ENCODE measurements around the gene DNAJB6.
A peak's percentile ranks its signal among the peaks of the same experiment; 100 is the strongest.

DNAJB6 gene

GRCh38 chr7:157429001-157429679, 92.3 kb downstream of the DNAJB6 start:
- DNase-seq (ENCODE audit: low read depth), result no peak

- no peak for DNase-seq (ENCODE audit: low read depth)
Observed at GRCh38 chr7:157429680-157430224, 92.9 kb downstream of the DNAJB6 start.

GRCh38 chr7:157430721-157431120, 93.9 kb downstream of the DNAJB6 start:
- no peak for DNase-seq (ENCODE audit: low read depth)

DNA sequence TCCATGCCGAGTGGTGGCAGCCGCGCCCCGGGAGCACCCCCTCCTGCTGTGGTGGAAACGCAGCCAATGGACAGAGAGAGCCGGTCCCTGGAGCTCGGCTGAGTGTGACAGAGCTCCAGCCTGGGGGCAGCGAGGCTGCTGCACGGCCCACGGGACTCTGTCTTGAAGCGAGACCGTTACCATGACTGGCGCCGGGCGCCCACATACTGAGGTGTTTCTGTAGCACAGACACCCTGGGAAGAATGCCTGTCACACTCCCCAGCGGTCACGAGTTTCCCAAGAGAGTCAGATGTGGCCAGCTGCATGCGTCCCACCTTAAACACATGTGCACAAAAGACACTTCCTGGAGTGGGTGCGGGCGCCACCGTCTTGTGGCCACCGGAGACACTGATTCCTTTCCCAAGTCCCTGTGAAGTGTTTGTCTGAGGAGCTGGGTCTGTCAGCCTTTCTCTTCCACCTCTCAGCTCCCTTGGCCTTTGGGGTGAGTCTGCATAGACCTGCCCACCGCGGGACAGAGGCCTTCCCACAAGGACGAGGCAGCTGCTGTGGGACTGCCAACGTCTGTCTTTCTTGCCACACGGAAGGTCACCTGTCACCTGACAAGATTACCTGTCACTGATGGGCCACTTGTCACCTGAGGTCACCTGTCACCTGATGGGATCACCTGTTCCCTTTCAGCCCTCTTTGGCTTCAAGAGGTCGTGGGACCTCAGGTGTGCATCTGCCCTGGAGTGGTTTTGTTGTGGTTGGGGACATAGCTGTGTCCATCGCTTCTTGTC, 94.6 kb downstream of the DNAJB6 start:
- DNase-seq (ENCODE audit: low read depth), result no peak

- DNase-seq (ENCODE audit: low read depth), result no peak
Observed at GRCh38 chr7:157431951-157432540, 95.2 kb downstream of the DNAJB6 start.

- no peak for DNase-seq (ENCODE audit: low read depth)
Observed at GRCh38 chr7:157432541-157432956, 95.7 kb downstream of the DNAJB6 start.

GRCh38 chr7:157432957-157433576, 96.3 kb downstream of the DNAJB6 start:
- DNase-seq (ENCODE audit: low read depth), result peak; percentile 41

DNA sequence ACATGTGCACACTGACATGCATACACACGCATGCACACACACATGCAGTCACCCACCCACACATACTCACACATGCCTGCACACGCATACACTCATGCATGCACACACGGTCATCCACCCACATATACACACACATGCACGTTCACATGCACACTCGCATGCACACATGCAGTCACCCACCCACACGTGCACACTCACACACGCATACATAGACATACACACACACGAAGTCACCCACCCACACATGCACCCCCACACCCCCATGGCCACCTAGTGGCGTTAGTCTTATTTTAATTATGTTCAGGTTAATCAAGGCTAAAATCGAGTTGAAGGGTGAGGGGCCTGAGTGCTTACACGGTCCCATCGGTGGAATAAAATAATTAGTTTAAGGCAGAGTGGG, 96.8 kb downstream of the DNAJB6 start:
- no peak for DNase-seq (ENCODE audit: low read depth)

GRCh38 chr7:157434231-157434630, 97.4 kb downstream of the DNAJB6 start:
- no peak for DNase-seq (ENCODE audit: low read depth)

- no peak for DNase-seq (ENCODE audit: low read depth)
Observed at GRCh38 chr7:157434701-157435100, 97.9 kb downstream of the DNAJB6 start.

DNA sequence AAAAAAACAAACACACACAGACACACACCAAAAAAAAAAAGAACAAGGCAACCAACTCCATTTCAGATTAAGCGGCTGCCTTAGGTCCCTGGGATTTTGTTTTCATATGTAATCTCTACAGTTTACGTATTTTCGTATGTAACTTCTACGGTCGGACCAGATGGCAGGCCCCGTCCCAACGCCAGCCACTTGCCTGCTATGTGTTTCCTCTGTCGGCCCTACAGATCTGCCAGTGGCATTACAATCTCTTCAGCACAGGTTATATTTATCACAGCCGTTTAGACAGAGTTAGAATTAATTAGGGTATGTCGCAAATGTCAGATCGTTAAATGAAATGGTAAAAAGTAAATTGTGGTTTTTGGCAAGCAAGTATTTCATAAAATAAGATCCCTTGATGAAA, 99.3 kb downstream of the DNAJB6 start:
- DNase-seq (ENCODE audit: low read depth), result no peak

DNA sequence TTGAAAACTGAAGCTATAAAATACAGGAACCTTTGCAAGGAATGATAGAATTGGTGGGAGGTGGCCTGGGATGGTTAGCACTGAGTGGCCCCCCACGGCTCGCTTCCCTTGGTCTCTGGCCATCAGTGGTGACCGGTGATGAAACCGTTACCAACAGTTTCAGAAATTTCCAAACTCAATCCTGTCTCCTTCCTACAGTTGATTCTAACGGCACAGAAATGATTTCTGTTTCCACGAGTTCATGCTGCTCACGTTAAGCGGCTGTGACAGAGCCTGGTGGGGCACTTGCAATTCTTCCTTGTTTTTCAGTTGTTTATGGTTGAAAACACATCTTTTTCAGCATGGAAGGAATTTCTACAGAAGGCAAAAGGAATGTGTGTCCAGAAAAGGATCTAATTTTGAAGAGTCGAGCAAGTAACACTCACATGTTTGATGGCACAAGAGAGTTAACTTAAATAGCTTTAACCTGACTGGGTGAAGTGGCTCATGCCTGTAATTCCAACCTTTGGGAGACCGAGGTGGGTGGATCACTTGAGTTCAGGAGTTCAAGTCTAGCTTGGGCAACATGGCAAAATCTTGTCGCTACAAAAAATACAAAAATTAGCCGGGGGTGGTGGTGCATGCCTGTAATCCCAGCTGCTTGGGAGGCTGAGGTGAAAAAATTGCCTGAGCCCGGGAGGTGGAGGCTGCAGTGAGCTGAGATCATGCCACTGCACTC, 100.1 kb downstream of the DNAJB6 start:
- DNase-seq (ENCODE audit: low read depth), result no peak

DNA sequence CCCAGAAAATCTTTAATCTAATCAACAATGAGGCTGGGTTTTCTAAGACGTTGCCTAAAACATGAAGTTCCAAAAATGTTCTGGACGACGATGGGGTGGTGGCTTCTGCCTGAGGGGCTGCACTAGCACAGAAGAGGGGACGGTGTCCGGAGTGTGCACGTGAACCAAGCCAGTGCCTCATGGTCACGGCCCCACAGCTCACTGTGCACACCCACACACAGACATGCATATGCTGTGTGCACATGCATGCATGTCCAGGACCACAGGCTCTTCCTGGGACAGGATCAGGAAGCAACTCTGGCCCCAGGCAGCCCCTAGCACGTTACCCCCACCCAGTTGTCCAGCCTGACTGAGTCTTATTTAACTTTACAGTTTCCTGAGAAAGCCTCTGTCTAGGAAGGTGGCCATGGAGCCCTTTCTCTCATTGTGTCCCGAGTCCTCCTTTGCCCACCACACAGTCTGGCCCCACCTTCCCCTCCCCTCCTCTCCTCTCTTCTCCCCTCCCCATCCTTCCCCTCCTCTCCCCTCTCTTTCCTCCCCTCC, 100.8 kb downstream of the DNAJB6 start:
- DNase-seq (ENCODE audit: low read depth), result no peak

DNA sequence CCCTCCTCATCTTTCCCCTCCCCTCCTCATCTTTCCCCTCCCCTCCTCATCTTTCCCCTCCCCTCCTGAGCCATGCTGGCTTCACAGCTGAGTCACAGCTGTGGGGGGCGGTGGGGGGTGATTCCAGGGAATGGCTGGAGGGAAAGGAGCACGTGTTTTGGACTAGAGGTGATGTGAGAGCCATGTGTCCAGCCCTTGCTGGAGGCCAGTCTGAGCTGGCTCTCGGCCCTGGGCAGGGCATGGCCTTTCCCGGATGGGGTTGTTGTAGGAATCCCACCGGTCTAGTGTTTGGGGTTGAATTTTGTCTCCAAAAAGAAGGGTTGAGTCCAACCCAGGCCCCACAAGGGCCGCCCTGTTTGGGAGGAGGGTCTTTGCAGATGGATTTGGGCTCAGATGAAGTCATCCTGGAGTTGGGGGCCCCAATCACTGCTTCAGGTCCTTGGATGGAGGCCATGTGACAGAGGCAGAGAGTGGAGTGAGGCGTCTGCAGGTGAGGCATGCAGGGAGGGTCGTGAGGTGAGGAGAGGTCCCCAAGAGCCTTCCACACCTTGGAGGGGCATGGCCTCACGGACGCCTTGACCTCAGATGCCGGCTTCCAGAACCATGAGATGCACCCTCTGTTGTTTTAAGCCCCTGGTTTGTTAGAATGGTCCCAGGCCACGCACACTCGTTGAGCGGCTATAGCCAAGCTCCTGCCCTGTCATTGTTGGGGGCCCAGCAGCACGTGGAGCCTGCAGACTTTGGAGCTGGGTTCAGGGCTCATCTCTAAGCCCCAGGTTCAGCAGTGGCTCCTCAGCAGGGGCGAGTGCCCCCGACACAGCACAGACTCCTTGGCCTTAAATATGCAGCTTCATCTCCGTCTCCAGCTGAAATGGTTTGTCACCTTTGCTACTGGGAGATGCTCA, 101.6 kb downstream of the DNAJB6 start:
- no peak for DNase-seq (ENCODE audit: low read depth)

DNA sequence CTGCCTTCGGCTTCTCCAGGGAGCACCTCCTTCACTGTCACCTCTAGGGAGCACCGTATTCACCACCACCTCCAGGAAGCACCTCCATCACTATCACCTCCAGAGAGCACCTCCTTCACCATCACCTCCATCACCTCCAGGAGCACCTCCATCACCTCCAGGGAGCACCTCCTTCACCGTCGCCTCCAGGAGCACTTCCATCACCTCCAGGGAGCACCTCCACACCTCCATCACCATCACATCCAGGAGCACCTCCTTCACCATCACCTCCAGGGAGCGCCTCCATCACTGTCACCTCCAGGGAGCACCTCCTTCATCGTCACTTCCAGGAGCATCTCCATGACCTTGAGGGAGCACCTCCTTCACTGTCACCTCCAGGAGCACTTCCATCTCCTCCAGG, 102.3 kb downstream of the DNAJB6 start:
- no peak for DNase-seq (ENCODE audit: low read depth)

- DNase-seq (ENCODE audit: low read depth), result no peak
Observed at GRCh38 chr7:157439761-157440160, 103.0 kb downstream of the DNAJB6 start.

DNA sequence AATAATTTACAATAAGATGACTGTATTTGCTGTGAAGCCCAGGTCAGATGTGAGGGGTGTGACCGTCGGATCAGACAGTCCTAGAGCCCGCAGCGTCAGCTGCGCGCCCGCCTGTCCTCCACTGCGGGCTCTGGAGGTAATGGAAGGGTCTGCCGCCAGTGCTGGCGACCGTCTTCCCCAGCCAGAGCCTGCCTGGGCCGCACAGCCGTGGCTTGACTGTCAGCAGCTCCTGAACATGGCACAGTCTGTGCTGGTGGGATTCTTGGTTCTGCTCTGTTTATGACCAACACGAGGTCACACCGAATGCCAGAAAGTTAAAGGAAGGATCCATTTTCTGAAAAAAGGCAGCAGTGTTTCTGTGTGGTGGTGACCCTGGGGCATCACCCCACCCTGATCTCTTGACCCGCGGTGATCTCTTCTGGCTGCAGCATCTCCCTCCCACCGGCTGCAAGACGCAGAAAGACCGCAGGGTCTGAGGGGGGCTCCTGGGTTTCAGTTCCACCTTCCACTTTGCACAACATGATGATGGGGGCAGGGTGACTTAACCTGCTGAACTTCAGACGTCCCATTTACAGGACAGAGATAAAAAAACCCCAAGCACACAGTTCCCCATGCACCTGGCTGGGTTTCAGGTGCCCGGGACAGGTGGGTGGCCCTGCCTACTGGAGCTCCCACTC, 103.7 kb downstream of the DNAJB6 start:
- no peak for DNase-seq (ENCODE audit: low read depth)

- DNase-seq (ENCODE audit: low read depth), result no peak
Observed at GRCh38 chr7:157441023-157441399, 104.2 kb downstream of the DNAJB6 start.

- no peak for DNase-seq (ENCODE audit: low read depth)
Observed at GRCh38 chr7:157442456-157442855, 105.7 kb downstream of the DNAJB6 start.

Measured in stimulated activated CD8-positive, alpha-beta memory T cell treated with anti-CD3 and anti-CD28 coated beads, Interleukin-7, amount 100 ng/mL, for 24 hours (primary cell).